Kidney glomerular epithelial cell (primary cell): ENCODE measurements around the gene SYS1.

ENCODE experiments used
- DNase-seq: peaks from one replicate; lab custom pipeline; 2025; lab: John Stamatoyannopoulos, UW

Gene SYS1

GRCh38 chr20:45387274-45387673 lies 24.3 kb downstream of the SYS1 start:
- no peak for DNase-seq

DNA sequence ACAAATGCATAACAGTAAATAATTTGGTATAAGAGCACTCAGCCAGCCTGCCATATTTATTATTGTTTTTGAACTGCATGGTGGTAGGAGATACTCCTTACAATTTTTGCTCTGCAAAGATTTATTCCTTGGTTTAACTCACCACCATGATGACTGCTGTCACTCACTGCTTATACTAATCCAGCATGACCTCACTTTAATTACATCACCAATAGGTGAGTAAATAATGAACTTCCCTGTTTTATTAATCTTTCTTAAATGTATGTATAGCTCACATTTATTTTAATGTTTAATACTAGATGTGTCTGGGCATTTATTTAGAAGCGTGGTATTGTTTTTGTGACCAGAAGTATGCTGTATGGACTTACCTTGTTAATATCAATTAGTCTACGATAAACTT lies 28.0 kb downstream of the SYS1 start:
- no peak for DNase-seq

DNA sequence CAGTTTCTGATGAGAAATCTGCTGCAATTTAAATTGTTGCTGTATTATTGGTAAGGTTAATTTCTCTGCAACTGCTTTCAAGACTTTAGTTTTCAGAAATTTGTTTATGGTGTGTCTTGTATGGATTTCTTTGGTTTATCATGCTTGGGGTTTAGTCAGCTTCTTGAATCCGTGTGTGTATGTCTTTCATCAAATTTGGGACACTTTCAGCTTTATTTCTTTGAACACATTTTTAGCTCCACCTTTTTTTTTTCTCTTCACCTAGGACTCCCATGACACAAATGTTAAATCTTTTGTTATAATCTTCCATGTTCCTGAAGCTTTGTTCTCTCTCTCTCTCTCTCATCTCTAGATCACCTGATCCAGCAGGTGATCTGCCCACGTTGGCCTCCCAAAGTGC lies 28.6 kb downstream of the SYS1 start:
- no peak for DNase-seq

GRCh38 chr20:45392733-45393132 lies 29.8 kb downstream of the SYS1 start:
- no peak for DNase-seq

GRCh38 chr20:45394221-45395113 lies 31.5 kb downstream of the SYS1 start:
- no peak for DNase-seq

DNA sequence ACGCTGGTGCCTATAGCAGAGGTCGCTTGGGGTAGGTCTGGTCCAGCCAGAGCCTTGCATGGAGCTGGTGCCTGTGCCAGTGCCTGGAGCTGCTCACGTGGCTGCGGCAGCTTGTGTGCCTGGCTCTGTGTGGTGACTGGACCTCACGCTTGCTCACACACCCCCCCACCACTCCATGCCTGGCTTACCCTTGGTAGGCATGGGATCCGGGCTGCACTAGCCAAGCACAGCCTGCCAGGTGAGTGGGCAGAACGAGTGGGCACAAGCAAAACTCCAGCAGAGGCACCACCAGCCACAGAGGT lies 32.1 kb downstream of the SYS1 start:
- DNase-seq, result no peak

DNA sequence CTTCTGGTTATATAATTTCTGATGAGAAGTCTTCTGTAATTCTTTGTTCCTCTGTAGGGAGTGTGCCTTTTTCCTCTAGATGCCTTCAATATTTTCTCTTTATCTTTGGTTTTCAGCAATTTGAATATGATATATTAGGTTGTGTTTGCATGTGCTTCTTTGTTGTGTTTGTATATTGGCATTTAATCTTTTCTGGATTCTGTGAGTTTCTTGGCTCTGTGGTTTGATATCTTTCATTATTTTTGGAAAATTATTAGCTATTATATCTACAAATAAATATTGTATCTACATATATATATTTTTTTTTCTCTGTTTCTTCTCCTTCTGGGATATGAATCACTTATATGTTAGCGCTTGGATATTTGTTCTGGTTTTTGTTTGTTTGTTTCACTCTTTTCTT lies 36.1 kb downstream of the SYS1 start:
- no peak for DNase-seq

GRCh38 chr20:45400346-45401031 lies 37.5 kb downstream of the SYS1 start:
- DNase-seq, result no peak

- DNase-seq, result peak; percentile 79
These were observed 40.0 kb downstream of the SYS1 start for GRCh38 chr20:45402946-45403345.

DNA sequence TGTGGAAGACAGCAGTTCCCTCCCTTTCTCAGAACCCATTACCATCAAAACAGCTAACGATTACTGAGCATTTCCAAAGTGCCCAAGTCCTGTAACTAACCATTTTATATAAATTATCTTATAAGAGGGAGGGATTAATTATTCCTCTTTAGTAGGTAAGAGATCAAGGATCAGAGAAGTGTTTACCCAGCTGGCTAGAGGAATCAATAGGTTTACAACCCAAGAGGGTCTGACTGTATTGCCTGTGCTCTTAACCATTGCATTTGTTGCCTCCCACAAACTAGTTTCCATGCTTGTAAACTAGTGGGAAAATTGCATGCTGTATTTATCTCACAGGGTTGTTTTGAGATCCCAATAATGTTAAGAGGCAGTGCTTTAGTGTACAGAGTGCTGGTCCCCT lies 41.5 kb downstream of the SYS1 start:
- no peak for DNase-seq

DNA sequence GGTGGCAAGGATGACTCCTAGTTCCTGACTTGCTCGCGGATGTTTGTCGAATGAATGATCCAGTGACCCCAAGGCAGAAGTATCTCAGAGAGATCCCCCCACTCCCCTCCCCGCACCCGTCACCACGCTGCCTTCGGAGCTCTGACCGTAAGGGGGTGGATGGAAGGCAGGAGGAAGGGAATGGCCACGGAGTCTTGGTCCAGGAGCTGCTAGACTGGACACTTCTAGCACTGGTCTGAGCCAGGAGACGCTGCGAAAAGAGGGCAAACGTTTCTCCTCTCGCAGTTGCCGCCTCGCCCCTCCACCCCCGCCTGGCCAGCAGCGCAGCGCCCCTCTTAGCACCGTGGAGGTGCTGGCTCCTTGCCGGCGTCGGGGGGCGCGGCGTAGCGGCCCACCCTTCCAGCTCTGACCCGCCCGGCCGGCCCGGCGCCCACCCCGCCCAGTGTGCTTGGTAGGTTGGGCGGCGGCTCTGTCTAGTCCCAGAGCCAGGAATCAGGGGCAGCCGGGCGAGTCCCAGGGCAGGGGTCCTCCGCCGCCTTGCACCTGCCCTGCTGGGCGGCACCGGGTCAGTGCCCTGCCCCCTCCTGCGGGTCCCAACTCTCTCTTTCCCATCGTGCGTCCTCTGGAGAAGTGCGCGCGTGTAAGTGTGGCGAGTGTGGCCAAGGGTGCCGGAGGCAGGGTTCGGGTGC lies 42.8 kb downstream of the SYS1 start:
- no peak for DNase-seq

DNA sequence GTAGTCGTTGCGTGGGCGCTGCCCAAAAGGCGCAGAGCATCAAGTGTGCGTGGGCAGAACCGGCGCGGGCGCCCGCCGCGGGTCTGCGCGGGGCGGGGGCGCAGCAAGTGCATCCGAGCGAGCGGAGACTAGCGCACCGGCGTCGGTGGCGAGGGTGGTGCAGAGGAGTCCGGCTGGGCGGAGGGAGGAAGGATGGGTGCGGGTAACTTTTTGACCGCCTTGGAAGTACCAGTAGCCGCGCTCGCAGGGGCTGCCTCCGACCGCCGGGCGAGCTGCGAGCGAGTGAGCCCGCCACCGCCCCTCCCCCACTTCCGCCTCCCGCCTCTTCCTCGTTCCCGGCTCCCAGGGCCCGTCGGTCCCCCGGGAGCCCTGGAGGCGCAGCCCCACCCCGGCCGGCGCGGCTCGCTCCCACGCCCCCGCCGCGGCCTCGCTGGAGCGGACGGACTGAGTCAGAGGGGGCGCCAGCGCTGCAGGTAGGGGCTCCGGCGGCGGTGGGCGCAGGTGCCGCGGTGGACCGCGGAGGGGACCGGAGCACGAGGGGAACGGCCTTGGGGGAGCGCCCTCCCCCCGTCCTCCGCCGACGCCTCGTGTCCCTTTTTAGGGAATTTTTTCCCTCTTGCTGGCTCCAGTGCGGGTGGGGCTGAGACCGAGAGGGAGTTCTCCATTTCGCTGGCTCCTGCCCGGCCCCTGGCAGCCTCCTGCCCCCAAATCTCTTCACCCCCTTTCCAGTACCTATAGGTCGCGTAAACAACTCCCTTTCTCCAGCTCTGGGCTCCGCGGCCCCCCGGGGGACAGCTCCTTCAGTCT lies 43.5 kb downstream of the SYS1 start:
- peak; percentile 18 for DNase-seq

DNA sequence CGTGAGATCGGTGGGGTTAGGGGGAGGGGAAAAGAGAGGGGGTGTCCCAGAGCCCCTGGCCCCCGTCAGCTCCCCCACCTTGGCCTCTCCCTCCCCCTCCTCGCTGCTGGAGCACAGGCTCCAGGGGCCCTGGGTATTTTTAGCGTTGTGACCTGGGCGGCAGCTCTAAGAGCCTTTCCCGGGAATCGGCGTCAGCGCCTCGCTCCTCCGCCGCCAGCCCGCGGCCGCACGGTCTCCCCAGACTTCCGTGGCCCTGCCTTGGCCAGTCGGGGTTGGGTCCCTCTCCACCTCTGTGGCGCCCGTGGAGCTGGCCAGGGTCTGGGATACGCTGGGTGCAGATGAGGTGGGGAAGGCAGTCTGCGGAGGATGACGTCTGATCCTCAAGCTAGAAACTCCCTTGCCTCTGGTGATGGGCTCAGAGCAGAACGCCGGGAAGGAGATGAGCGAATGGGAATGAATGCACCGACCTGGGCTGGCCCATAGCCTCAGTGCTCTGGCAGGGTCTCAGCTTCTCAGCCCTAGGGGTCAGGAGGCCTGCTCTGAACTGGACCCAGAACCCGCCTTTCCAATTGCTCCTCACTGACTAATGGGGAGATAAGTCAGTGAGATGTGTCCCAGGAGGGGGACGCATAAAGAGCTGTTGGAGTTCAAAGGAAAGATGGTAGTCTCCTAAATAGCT lies 44.2 kb downstream of the SYS1 start:
- peak; percentile 12 for DNase-seq

GRCh38 chr20:45407783-45408645 lies 45.1 kb downstream of the SYS1 start, which contains the start of gene DBNDD2:
DBNDD2 (plus strand) TSS chr20:45408289; CDS start chr20:45408468, 179 bp downstream.
- no peak for DNase-seq

- DNase-seq, result no peak
These were observed 45.8 kb downstream of the SYS1 start for GRCh38 chr20:45408646-45409213.

DNA sequence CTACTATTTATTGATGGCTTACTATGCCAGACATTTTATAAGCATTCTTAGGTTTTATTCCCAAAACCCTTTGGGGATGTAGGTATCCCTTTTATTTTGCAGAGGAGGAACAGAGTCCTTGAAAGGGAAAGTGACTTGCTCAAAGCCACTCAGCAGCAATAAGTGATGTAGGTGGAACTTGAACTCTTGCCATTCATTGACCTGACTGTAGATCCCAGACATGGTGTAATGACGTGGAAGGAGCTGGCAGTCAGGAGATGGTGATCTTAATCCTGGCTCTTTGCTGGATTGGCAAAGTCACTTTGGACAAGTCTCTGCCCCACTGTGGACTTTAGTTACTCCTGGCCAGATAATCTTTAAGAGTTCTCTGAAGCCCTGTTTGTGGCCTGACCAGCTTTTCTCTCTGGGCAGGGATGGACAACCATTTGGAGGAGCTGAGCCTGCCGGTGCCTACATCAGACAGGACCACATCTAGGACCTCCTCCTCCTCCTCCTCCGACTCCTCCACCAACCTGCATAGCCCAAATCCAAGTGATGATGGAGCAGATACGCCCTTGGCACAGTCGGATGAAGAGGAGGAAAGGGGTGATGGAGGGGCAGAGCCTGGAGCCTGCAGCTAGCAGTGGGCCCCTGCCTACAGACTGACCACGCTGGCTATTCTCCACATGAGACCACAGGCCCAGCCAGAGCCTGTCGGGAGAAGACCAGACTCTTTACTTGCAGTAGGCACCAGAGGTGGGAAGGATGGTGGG lies 46.7 kb downstream of the SYS1 start:
- no peak for DNase-seq

DNA sequence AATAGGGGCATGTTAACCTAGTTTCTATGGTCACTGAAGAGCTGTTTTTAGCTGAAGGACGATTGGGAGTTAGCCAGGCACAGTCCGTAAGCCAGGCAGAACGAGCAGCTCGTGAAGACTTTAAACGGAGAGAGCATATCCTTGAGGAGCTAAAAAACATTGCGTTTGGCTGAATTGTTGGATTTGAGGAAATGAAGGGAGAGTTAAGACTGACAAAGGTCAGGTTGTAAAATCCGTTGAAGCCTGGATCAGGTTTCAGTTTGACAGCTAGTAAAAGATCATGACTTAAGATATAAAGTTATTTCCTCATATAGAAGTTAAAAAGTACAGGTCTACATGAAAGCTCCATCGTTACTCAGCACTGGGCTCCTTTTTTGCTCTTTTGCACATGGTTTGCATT lies 47.9 kb downstream of the SYS1 start:
- DNase-seq, result no peak

DNA sequence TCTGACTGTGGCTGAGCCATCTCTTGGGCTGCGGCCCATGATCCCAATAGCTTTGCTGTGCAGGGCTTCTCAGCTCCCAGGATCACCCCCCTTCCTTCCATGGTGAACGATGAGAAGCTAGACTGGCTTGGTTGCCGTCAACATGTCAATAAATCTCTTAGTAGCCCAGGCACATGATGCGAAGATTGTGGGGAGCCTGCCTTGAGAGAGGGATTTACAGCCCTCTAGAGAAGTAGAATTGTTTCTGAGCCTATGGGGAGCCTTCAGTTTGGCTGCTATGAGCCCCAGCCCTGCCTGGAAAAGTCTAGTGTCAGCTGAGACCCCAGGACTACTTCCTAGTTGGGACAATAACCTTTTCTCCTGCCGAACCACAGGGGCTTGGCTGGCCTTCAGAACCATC lies 49.7 kb downstream of the SYS1 start:
- DNase-seq, result no peak

GRCh38 chr20:45413479-45413878 lies 50.5 kb downstream of the SYS1 start:
- DNase-seq, result no peak
